HG03457 (cell line): ENCODE data around the gene MYOM3.

ENCODE experiments used
- ATAC-seq: cut with Tn5 transposase; IDR thresholded peaks from one replicate; pipeline ENCODE4 v1.9.1; 2021; ENCODE audit warnings: moderate number of reproducible peaks; ENCODE audit not compliant: unreplicated experiment

The MYOM3 gene

DNA sequence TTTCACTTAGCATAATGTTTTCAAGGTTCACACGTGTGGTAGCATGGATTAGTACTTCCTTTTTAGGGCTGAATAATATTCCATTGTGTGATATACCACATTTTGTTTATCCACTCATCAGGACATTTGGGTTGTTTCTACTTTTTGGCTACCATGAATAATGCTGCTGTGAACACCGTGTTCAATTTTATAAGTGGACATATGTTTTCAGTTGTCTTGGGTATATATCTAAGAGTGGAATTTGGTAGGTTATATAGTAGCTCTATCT is 27.2 kb upstream of the MYOM3 start:
- ATAC-seq: no peak

GRCh38 chr1:24138476-24139221 is 26.7 kb upstream of the MYOM3 start:
- ATAC-seq: no peak

DNA sequence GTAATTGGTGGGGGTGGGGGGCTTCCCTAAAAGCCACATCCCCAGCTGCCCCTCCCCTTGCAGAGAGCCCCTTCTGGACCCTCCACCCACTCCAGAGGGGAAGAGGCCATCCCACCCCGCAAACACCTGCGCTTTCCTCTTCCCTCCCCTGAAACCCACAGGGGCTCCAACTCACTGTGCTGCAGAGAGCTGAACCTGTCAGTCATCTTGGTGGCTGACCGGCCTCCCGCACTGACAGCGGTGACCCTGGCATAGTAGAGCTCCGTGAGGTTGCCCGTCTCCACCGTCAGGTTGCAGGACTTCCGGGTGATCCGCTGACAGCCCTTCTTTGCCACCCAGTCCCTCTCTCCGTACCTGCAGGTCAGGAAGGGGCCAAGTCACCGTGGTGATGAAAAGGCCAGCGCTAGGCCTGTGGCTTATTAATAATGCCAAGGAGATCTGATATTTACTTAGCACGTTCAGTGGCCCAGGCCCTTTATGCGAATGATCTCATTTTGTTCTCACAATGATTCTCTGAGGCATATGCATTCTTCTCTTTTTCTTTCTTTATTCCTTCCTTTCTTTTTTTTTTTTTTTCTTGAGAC is 25.1 kb upstream of the MYOM3 start:
- ATAC-seq: no peak

DNA sequence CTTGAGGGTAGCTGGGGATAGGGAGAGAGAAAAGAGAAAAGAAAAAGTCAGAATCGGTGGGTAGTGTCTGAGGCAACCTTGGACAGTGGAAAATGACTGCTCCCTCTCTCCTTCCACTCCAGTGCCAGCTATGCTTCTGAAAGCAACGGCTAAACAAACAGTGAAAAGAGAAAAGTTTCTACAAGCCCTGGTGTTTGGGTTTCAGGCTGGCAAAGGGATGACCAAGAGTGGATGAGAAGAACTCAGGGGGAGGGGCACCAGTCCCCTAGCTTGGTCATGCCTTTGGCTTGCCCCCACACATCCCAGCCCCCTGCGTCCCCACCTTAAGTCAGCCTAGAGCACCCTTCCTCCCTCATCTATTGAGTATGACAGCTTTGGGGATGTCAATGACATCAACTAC is 22.4 kb upstream of the MYOM3 start:
- no peak for ATAC-seq

DNA sequence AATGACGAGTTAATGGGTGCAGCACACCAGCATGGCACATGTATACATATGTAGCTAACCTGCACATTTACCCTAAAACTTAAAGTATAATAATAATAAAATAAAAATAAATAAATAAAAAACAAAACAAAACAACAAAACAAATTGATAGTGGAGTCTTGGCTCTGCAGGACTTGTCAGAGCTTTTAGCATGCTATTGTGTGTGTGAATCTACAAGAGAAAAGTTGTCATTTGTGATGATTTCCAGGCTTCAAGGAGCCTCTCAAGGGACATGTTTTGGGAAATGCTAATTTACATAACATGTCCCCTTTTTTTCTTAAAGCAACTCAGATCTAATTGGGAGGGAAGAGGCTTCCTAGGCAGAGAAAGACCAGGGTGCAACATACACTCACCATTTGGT is 21.9 kb upstream of the MYOM3 start:
- ATAC-seq: no peak

GRCh38 chr1:24130385-24130784 is 18.4 kb upstream of the MYOM3 start:
- no peak for ATAC-seq

DNA sequence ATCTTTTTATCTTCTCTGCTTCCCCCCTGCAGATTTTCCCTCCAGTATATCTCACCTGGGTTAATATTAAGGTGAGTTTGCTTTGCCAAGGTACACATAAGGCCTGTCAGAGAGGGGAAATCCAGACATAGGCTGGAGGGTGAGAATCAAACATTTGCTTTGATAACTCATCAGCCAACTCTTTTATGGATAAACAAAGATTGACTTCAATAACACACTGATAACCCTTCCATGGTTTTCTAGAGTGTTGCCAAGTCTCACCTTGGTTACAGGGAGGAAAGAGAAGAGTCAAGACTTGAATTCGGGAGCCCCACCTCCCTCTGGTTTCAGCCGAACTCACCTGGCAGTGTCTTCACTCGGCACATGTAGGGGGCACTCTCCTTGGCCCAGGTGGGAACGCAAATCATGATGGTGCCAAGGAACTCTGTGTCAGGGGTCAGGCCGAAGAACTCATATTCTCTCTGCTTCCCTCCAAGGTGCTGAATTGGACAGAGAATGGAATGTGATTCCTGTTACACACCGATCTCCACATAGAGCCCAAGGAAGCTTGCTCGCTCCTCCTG is 15.9 kb upstream of the MYOM3 start:
- ATAC-seq: no peak

DNA sequence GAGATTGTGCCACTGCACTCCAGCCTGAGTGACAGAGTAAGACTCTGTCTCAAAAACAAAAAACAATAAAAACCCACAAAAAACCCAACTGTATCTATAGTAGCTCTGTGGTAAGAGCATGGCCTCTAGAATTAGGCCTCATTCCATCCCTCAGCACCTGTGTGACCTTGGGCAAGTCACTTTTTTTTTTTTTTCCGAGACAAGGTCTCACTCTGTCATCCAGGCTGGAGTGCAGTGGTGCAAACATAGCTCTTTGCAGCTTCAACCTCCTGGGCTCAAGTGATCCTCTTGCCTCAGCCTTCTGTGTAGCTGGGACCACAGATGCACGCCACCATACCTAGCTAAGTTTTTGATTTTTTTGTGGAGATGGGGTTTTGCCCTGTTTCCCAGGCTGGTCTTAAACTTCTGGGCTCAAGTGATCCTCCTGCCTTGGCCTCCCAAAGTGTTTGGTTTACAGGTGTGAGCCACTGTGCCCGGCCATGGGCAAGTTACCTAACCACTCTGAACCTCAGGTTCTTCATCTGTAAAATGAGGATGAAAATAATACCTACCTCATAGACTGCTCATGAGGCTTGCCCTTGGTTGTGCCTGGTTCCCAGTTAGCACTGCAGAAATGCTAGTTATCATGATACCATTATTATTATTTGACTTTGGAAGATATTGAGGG is 15.3 kb upstream of the MYOM3 start:
- ATAC-seq: no peak

DNA sequence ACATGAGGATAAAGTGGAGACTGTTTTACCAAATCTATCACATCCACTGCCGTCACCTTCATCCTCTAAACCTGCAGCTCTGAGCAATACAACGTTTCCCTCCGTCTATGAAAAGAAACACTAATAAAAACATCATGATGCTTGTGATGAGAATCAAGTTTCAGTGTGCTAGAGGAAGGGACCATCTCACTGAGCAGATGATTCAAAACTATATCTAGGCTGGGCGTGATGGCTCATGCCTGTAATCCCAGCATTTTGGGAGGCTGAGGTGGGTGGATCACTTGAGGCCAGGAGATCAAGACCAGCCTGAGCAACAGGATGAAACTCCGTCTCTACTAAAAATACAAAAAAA is 14.7 kb upstream of the MYOM3 start:
- ATAC-seq: no peak

DNA sequence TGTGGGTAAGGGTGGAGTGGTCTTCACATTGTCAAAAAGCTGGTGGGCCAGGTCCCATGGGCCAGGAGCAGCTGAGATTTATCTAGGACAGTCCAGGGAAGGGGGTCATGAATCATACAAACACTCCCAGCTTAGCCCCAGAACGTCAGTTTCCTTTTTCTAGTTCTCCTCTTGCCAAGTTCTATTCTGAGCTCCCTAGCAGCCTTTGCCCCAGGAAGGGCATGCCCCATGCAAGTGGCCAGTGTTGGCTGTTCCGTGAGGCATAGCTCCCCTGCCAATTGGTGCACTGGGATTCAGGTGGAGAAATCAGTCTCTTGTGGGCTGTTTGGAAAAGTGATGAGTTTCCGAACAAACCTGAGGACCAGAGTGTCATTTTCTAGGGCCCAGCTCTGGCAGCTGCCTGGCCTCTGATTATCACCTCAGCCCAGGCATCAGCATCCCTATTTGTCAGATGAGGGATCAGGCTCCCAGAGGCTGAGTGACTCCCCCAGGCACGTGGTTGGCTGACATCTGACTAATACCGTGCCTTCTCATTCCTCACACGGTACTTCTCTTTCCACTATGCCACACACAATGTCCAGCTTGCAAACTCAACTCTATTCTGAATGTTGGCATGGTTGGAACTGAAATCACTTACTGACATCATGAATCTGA is 14.2 kb upstream of the MYOM3 start:
- no peak for ATAC-seq

DNA sequence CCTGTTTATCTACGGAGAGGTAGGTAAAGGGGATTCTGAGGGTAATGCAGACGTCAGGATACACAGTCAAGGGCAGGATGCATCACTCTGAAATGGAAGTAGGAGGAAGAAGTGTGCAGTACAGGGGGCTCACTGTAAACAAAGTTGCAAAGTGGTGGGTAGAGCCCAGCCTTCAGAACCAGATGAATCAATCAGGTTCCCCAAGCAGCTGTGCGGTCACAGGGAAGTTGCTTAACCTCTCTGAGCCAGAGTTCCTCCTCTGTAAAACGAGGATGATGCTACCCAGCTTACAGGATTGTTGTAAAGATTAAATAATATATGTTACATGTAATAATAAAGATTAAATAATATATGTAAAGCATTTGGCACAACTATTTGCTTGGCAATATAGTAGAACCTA is 13.5 kb upstream of the MYOM3 start:
- no peak for ATAC-seq

DNA sequence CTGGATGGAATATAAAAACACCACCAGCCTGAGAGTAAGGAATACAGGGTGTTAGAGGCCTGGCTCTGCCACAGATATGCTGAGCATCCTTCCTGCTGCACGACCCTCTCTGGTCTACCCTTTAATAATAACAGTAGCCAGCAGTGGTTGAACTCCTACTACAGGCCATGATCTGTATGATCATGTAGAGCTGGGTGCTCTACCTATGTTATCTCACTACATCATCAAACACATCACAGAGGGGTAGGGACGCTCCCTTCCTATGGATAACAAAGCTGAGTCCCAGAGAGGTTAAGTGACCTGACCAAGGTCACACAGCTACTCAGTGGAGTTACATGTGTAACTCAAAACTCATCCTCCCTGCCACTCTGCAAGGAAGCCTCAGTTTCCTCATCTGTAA is 13.0 kb upstream of the MYOM3 start:
- no peak for ATAC-seq

DNA sequence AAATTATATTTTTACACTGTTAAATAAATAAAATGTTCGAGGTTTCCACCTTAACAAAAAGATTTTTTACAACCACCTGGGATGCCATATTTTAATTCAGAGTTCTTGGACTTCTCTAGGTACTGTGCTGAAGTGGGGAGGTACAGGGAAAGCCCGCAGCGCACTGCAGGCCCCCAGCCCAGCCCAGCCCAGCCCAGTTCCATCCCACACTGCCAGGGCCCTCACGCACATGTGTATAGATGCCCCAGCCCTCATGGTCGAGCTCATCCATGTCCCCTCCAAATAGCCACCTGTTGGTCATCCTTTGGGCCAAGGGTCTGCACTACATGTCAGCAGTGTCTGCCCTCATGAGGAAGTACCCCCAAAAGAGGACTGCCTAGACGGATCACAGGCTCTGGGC is 11.7 kb upstream of the MYOM3 start:
- ATAC-seq: no peak

DNA sequence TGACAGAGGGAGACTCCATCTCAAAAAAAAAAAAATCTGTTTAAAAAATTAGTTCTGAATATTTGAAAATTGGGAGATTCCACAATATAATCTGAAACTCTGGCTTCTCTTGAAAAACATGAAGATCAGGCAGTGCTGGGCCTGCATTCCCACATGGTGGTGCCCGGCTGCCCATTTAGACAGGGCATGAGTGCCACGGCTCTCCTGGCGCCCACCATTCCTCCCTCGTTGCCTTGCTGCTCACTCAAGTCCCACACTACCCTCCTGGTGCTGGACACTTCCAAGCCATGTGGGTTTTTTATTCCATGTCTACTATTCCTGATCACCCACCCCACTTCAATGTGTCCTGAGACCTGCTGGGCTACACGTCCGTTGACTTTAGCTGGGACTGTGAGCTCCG is 10.8 kb upstream of the MYOM3 start:
- no peak for ATAC-seq

GRCh38 chr1:24121406-24121805 is 9.5 kb upstream of the MYOM3 start:
- ATAC-seq: no peak

DNA sequence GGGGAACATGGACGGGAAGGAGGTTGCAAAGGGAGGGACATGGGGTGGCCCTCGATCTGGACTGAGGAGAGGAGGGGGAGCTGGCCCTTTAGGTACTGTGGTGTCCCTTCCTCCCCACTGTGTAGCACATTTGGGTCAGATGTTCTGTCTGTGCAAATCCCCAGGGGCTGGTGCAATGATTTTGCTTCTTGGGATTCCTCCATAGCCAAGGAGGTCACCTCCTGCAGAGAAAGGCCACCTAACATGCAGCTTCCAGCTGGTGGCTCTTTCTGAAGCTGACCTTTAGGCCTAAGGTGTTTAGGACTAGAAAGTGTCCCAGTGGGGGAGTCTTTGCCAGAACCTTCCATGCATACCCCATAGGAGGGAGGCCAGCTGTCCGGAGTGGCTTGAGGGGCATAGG is 9.0 kb upstream of the MYOM3 start:
- no peak for ATAC-seq

GRCh38 chr1:24119859-24120756 is 8.2 kb upstream of the MYOM3 start:
- no peak for ATAC-seq

- ATAC-seq: no peak
Observed at GRCh38 chr1:24119489-24119858, 7.5 kb upstream of the MYOM3 start.

GRCh38 chr1:24118410-24119242 is 6.7 kb upstream of the MYOM3 start:
- no peak for ATAC-seq

DNA sequence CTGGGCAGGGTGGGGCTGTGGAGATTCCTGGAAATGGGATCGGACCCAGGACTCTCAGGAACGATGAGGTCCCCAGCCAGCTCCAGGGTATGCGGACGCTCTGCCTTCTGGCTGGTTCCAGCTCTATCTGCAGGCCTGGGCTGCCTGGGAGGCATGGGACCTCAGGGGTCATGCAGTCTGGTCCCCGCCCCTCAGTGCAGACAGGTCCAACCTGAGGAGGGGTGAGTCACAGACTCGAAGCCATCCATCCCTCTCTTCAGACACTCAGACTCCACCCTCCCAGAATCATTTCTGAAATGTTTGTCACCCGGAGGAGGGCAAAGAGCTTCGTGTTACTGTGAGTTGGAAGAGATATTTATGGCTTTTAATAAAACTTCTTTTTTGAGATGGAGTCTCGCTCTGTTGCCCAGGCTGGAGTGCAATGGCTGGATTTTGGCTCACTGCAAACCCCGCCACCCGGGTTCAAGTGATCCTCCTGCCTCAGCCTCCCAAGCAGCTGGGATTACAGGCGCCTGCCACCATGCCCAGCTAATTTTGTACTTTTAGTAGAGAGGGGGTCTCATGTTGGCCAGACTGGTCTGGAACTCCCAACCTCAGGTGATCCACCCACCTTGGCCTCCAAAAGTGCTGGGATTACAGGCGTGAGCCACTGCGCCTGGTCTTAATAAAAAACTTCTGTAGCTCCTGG is 5.9 kb upstream of the MYOM3 start:
- no peak for ATAC-seq
